ENCODE data around the gene RPL38.

RPL38 gene

GRCh38 chr17:74203439-74204240 is at the start of gene RPL38:
Gene RPL38 (plus strand): TSS chr17:74203678. CDS start chr17:74203956, 278 bp downstream.
- peak; percentile 96 for DNase-seq

GRCh38 chr17:74153821-74154430 is 49.6 kb upstream of the RPL38 start:
- DNase-seq = no peak

GRCh38 chr17:74156878-74157277 is 46.6 kb upstream of the RPL38 start:
- DNase-seq = no peak

- no peak for DNase-seq
Measured at GRCh38 chr17:74157366-74157765, 46.1 kb upstream of the RPL38 start.

GRCh38 chr17:74158761-74159160 is 44.7 kb upstream of the RPL38 start:
- DNase-seq = no peak

- DNase-seq = no peak
Measured at GRCh38 chr17:74159226-74159840, 44.1 kb upstream of the RPL38 start.

- DNase-seq = no peak
Measured at GRCh38 chr17:74160656-74161502, 42.6 kb upstream of the RPL38 start.

GRCh38 chr17:74161503-74161875 is 42.0 kb upstream of the RPL38 start:
- no peak for DNase-seq

GRCh38 chr17:74163271-74163821 is 40.1 kb upstream of the RPL38 start:
- no peak for DNase-seq

GRCh38 chr17:74163836-74164235 is 39.6 kb upstream of the RPL38 start:
- DNase-seq = no peak

GRCh38 chr17:74164446-74165045 is 38.9 kb upstream of the RPL38 start:
- no peak for DNase-seq

- DNase-seq = no peak
Measured at GRCh38 chr17:74165797-74166365, 37.6 kb upstream of the RPL38 start.

GRCh38 chr17:74170924-74171323 is 32.6 kb upstream of the RPL38 start:
- no peak for DNase-seq

GRCh38 chr17:74172700-74173099 is 30.8 kb upstream of the RPL38 start:
- no peak for DNase-seq

GRCh38 chr17:74176546-74177001 is 26.9 kb upstream of the RPL38 start:
- DNase-seq = peak; percentile 57

GRCh38 chr17:74177018-74177450 is 26.4 kb upstream of the RPL38 start:
- DNase-seq = peak; percentile 25

- DNase-seq = no peak
Measured at GRCh38 chr17:74179576-74179975, 23.9 kb upstream of the RPL38 start.

GRCh38 chr17:74180336-74180735 is 23.1 kb upstream of the RPL38 start:
- DNase-seq = no peak

GRCh38 chr17:74181341-74181740 is 22.1 kb upstream of the RPL38 start:
- DNase-seq = no peak

GRCh38 chr17:74182041-74182723 is 21.3 kb upstream of the RPL38 start:
- no peak for DNase-seq

- no peak for DNase-seq
Measured at GRCh38 chr17:74183411-74183810, 20.1 kb upstream of the RPL38 start.
